H1 (cell line): ENCODE data around the gene ZNF473. TPM values are rescaled to one million over a fixed set of nuclear protein-coding genes. Genes with fewer than 3 reads are reported as not detected.

Source experiments
- RFX5 ChIP-seq: IDR thresholded peaks from 2 replicates; pipeline ENCODE4 v1.6.1; 2011; ENCODE audit warnings: low read depth, low read length, improper control_type of control experiment, borderline replicate concordance
- TCF12 ChIP-seq: IDR thresholded peaks from 2 replicates; pipeline ENCODE4 v1.6.1; 2011; ENCODE audit warnings: low read depth, mild to moderate bottlenecking, low read length
- polyA plus RNA-seq, 7 experiments: library from polyadenylated mRNA; depleted of rRNA in 3 of 7; stranded (reverse) in 5 of 7; unstranded in 2 of 7; fragments of >200 nt in 5 of 7; fragments of 200-250 nt in 2 of 7; gene quantifications; 1 replicate in 5 of 7; 2 replicates in 1 of 7; 4 replicates in 1 of 7; pipeline versions ENCODE4 v1.2.1 to v1.2.3, GENCODE V29; 2011 to 2013; ENCODE audit warnings: missing spikeins in 2 of 7, mixed read lengths in 2 of 7
- total RNA-seq: library from RNA; stranded (reverse); fragmentation: NEBNext Ultra II Directional; extraction: Animal tissue kit (Norgen Biotek cat#: 25700); gene quantifications from 2 replicates; pipeline ENCODE4 v1.2.1, GENCODE V29; 2021

The ZNF473 gene
- total and polyA plus RNA-seq, 2 of the 8 experiments (the other 6 are each of a cell fraction or from before 2014, with no cell fraction given): 5.2 to 11.7 TPM

DNA sequence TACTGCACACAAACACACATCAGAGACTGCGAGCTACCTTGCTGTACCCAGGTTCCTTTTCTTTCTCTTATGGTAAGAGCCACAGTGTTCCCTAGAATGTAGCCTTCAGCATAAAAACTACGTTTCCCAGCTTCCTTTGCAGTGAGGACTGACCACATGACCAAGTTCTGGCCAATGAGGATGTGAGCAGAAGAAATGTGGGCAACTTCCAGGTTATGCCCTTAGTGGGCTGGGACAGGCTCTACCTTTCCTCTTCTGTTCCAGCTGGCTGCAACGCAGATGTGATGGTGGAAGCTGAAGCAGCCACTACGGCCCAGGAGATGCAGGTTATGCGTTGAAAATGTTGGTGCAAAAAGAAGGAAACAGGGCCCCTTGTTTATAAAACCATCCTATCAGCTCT lies 28.1 kb upstream of the ZNF473 start (continued):
- TF ChIP-seq RFX5: no peak
- no peak for TF ChIP-seq TCF12
